Measurements from ENCODE around the gene ARMCX5. TPM values are rescaled to one million over a fixed set of nuclear protein-coding genes. Genes with fewer than 3 reads are reported as not detected.
A peak's percentile ranks its signal among the peaks of the same experiment; 100 is the strongest.

Gene ARMCX5
- polyA plus RNA-seq, 1 donor from 2014 or later: 56.1 TPM

- no peaks in the 10 kb centered on the region for H3K27me3 ChIP-seq (ENCODE audit: insufficient read depth, low read depth, low read length)
- no peaks in the 10 kb centered on the region for H4K20me1 ChIP-seq (ENCODE audit: insufficient read depth)
- no peak overlapping the region for H3K4me2 ChIP-seq (ENCODE audit: low read length)
- H3K79me2 ChIP-seq (replicated peaks; ENCODE audit: insufficient read depth, low read length): no peaks in the 10 kb centered on the region
- no peaks in the 10 kb centered on the region for H3K9me2 ChIP-seq (ENCODE audit: insufficient read depth, low read length)
- no peak overlapping the region for H3K27ac ChIP-seq (ENCODE audit: low read length)
- no peak overlapping the region for H2AFZ ChIP-seq (ENCODE audit: low read depth, low read length)
- H3K9me3 ChIP-seq (ENCODE audit: low read length): no peaks in the 10 kb centered on the region
- H3F3A ChIP-seq (ENCODE audit: insufficient read depth, low read length, poor library complexity, severe bottlenecking): no peaks in the 10 kb centered on the region
- H3K4me3 ChIP-seq (ENCODE audit: low read length): no peak overlapping the region
- H3K36me3 ChIP-seq (ENCODE audit: insufficient read depth, low read length): no peaks in the 10 kb centered on the region
- TF ChIP-seq EZH2 (IDR thresholded peaks at IDR 0.05; ENCODE audit: borderline replicate concordance, insufficient read depth, low read length, poor library complexity, severe bottlenecking): no peak
- TF ChIP-seq RAD21 (conservative IDR thresholded peaks at IDR 0.05): no peak
- no peak for TF ChIP-seq EP300 (conservative IDR thresholded peaks at IDR 0.05; ENCODE audit: poor library complexity, severe bottlenecking)
- no peak overlapping the region for H3K9ac ChIP-seq (ENCODE audit: low read length)
Measured at GRCh38 chrX:102627640-102628039, 28.3 kb downstream of the ARMCX5 start.

- H3K27me3 ChIP-seq (ENCODE audit: insufficient read depth, low read depth, low read length): no peaks in the 10 kb centered on the region
- H4K20me1 ChIP-seq (ENCODE audit: insufficient read depth): no peaks in the 10 kb centered on the region
- peaks cover 7% of the 10 kb centered on the region for H3K36me3 ChIP-seq (ENCODE audit: insufficient read depth, low read length)
- H3F3A ChIP-seq (ENCODE audit: insufficient read depth, low read length, poor library complexity, severe bottlenecking): no peaks in the 10 kb centered on the region
- no peak overlapping the region for H3K9ac ChIP-seq (ENCODE audit: low read length)
- no peak overlapping the region for H2AFZ ChIP-seq (ENCODE audit: low read depth, low read length)
- H3K79me2 ChIP-seq (replicated peaks; ENCODE audit: insufficient read depth, low read length): no peaks in the 10 kb centered on the region
- H3K27ac ChIP-seq (ENCODE audit: low read length): no peak overlapping the region
- H3K9me3 ChIP-seq (ENCODE audit: low read length): no peaks in the 10 kb centered on the region
- no peak overlapping the region for H3K4me2 ChIP-seq (ENCODE audit: low read length)
- H3K9me2 ChIP-seq (ENCODE audit: insufficient read depth, low read length): no peaks in the 10 kb centered on the region
- H3K4me3 ChIP-seq (ENCODE audit: low read length): no peak overlapping the region
- no peak for TF ChIP-seq POLR2AphosphoS5 (IDR thresholded peaks at IDR 0.05)
- TF ChIP-seq SMC3 (conservative IDR thresholded peaks at IDR 0.05; ENCODE audit: poor library complexity): no peak
- TF ChIP-seq EP300 (conservative IDR thresholded peaks at IDR 0.05; ENCODE audit: poor library complexity, severe bottlenecking): no peak
- TF ChIP-seq MXI1 (conservative IDR thresholded peaks at IDR 0.05; ENCODE audit: poor library complexity, severe bottlenecking): no peak
- TF ChIP-seq RAD21 (conservative IDR thresholded peaks at IDR 0.05): no peak
Measured at GRCh38 chrX:102637561-102637960, 38.2 kb downstream of the ARMCX5 start.

- Histone ChIP-seq H3K4me3 (ENCODE audit: low read length) (peak overlapping the region; percentile 46), H3K27me3 (ENCODE audit: insufficient read depth, low read depth, low read length) (no peaks in the 10 kb centered on the region), H3K9ac (ENCODE audit: low read length) (no peak overlapping the region), H3F3A (ENCODE audit: insufficient read depth, low read length, poor library complexity, severe bottlenecking) (no peaks in the 10 kb centered on the region), H4K20me1 (ENCODE audit: insufficient read depth) (no peaks in the 10 kb centered on the region), H3K27ac (ENCODE audit: low read length) (no peak overlapping the region), H3K9me3 (ENCODE audit: low read length) (no peaks in the 10 kb centered on the region), H3K36me3 (ENCODE audit: insufficient read depth, low read length) (no peaks in the 10 kb centered on the region), H3K4me2 (ENCODE audit: low read length) (no peak overlapping the region), H3K79me2 (replicated peaks; ENCODE audit: insufficient read depth, low read length) (no peaks in the 10 kb centered on the region), H3K9me2 (ENCODE audit: insufficient read depth, low read length) (no peaks in the 10 kb centered on the region), H2AFZ (ENCODE audit: low read depth, low read length) (no peak overlapping the region)
- TF ChIP-seq, protein P1, sequence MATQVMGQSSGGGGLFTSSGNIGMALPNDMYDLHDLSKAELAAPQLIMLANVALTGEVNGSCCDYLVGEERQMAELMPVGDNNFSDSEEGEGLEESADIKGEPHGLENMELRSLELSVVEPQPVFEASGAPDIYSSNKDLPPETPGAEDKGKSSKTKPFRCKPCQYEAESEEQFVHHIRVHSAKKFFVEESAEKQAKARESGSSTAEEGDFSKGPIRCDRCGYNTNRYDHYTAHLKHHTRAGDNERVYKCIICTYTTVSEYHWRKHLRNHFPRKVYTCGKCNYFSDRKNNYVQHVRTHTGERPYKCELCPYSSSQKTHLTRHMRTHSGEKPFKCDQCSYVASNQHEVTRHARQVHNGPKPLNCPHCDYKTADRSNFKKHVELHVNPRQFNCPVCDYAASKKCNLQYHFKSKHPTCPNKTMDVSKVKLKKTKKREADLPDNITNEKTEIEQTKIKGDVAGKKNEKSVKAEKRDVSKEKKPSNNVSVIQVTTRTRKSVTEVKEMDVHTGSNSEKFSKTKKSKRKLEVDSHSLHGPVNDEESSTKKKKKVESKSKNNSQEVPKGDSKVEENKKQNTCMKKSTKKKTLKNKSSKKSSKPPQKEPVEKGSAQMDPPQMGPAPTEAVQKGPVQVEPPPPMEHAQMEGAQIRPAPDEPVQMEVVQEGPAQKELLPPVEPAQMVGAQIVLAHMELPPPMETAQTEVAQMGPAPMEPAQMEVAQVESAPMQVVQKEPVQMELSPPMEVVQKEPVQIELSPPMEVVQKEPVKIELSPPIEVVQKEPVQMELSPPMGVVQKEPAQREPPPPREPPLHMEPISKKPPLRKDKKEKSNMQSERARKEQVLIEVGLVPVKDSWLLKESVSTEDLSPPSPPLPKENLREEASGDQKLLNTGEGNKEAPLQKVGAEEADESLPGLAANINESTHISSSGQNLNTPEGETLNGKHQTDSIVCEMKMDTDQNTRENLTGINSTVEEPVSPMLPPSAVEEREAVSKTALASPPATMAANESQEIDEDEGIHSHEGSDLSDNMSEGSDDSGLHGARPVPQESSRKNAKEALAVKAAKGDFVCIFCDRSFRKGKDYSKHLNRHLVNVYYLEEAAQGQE (IDR thresholded peaks at IDR 0.05; ENCODE audit: borderline replicate concordance): no peak
- TF ChIP-seq TAF1 (IDR thresholded peaks at IDR 0.05; ENCODE audit: low read depth) (no peak), EZH2 (IDR thresholded peaks at IDR 0.05; ENCODE audit: borderline replicate concordance, insufficient read depth, low read length, poor library complexity, severe bottlenecking) (no peak), EP300 (conservative IDR thresholded peaks at IDR 0.05; ENCODE audit: poor library complexity, severe bottlenecking) (no peak), SMC3 (conservative IDR thresholded peaks at IDR 0.05; ENCODE audit: poor library complexity) (no peak), RAD21 (conservative IDR thresholded peaks at IDR 0.05) (no peak), POLR2AphosphoS5 (IDR thresholded peaks at IDR 0.05) (no peak), CTCF (IDR thresholded peaks at IDR 0.05; ENCODE audit: poor library complexity, severe bottlenecking) (no peak), MXI1 (conservative IDR thresholded peaks at IDR 0.05; ENCODE audit: poor library complexity, severe bottlenecking) (no peak)
Measured at GRCh38 chrX:102650903-102651241, 51.6 kb downstream of the ARMCX5 start.

Measured in neural cell (in vitro differentiated cells).